Right lobe of liver (tissue), 6 donors: ENCODE data around the gene YEATS4. TPM values are rescaled to one million over a fixed set of nuclear protein-coding genes. Genes with fewer than 3 reads are reported as not detected.

Experiments used
- ATAC-seq, 4 donors: fragments of 200-7000 bp; cut with Tn5 transposase; one replicate each; pipeline ENCODE4 v1.9.1; 2020; ENCODE audit warnings: mild to moderate bottlenecking in 4 of 4, moderate library complexity in 4 of 4
- DNase-seq, 3 donors: peaks; one replicate each; pipeline ENCODE4 v3.0.0-alpha.2; 2020
- H3K27ac ChIP-seq, 3 donors: fragments of 200-600 bp; one replicate each; pipeline ENCODE4 v1.8.0; 2022
- H3K27me3 ChIP-seq, 2 donors: fragments of 200-600 bp; one replicate each; pipeline ENCODE4 v1.8.0; 2022
- H3K36me3 ChIP-seq, 4 donors: fragments of 200-600 bp; sonication (generic) in 1 of 4; one replicate each; pipeline versions ENCODE4 v1.5.1 to v1.8.0; 2017 to 2022; ENCODE audit warnings: control low read depth in 1 of 4
- H3K4me1 ChIP-seq, 4 donors: fragments of 200-600 bp; sonication (generic) in 1 of 4; one replicate each; pipeline versions ENCODE4 v1.5.1 to v1.8.0; 2017 to 2022; ENCODE audit warnings: control low read depth in 1 of 4
- H3K4me3 ChIP-seq, 3 donors: fragments of 200-600 bp; one replicate each; pipeline ENCODE4 v1.8.0; 2022
- H3K9me3 ChIP-seq, 4 donors: fragments of 200-600 bp; sonication (generic) in 1 of 4; one replicate each; pipeline versions ENCODE4 v1.5.1 to v1.8.0; 2017 to 2022; ENCODE audit warnings: control low read depth in 1 of 4
- CTCF ChIP-seq, 4 donors: fragments of 200-600 bp in 3 of 4; fragments of 450-650 bp in 1 of 4; IDR thresholded peaks; one replicate each; pipeline versions ENCODE4 v1.5.1 to v1.8.0; 2016 to 2022; ENCODE audit warnings: antibody characterized with exemption in 4 of 4, mild to moderate bottlenecking in 2 of 4
- POLR2A ChIP-seq: fragments of 450-650 bp; IDR thresholded peaks from one replicate; pipeline ENCODE4 v1.6.1; 2017; ENCODE audit warnings: antibody characterized with exemption, mild to moderate bottlenecking
- WGBS: methylation state at CpG from one replicate; pipeline ENCODE4 v1.1.6; 2018; ENCODE audit warnings: low coverage, low lambda C conversion rate; ENCODE audit not compliant: insufficient coverage; ENCODE audit errors: missing lambda C conversion rate; 5-methylcytosine and 5-hydroxymethylcytosine counted together
- intact Hi-C, 2 donors: fragments of 100-400 bp; cut with DNase I; formaldehyde crosslinking; loops; one replicate each; pipeline versions ENCODE4 v1.11.2 to v1.14.1; 2022
- total RNA-seq, 6 experiments: library from RNA; depleted of rRNA in 2 of 6; stranded (reverse); fragments of >200 nt in 2 of 6; fragmentation: NEBNext Ultra II Directional in 3 of 6; extraction: Animal tissue kit (Norgen Biotek cat#: 25700) in 3 of 6; gene quantifications; one replicate each; pipeline versions ENCODE4 v1.1.0 to v1.2.4, GENCODE V29; 2016 to 2023
- donor health status: DM: no; HTN: yes; CAD: no.
- donor health status: DM: no; HTN: no; CAD: no.
- donor health status: DM: no; HTN: no; CAD: no.
- donor health status: DM: no; HTN: yes; CAD: no.
- donor health status: DM: no; HTN: yes; CAD: no.

YEATS4 gene
- total RNA-seq, 6 experiments from 2014 or later: 2.9 to 17.3 (median 5.8) TPM

DNA sequence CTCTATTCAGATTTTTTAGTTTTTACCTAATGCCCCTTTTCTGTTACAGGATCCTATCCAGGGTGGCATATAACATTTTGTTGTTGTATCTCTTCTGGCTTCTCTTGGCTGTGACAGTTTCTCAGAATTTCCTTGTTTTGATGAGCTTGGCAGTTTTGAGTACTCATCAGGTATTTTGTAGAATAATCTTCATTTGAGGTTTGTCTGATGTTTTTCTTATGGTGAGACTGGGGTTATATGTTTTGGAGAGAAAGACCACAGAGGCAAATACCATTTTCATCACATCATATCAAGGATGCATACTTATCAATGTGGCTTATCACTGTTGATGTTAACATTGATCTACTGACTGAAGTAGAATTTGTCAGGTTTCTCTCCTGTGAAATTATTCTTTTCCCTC, 25.4 kb upstream of the YEATS4 start:
- Histone ChIP-seq H3K27me3 (no peaks in the 10 kb centered on the region), H3K9me3 (no peaks in the 10 kb centered on the region), H3K4me1 (peaks cover 0 to 34% (median 13%) of the 10 kb centered on the region in 4 donors), H3K4me3 (no peak overlapping the region), H3K36me3 (no peaks in the 10 kb centered on the region), H3K27ac (peak overlapping the region in 1 of 3 donors; percentile 81)
- intact Hi-C loops: no loop called here
- no peak for DNase-seq
- no peak for ATAC-seq
- TF ChIP-seq CTCF (IDR thresholded peaks at IDR 0.05): no peak
- TF ChIP-seq POLR2A: no peak

DNA sequence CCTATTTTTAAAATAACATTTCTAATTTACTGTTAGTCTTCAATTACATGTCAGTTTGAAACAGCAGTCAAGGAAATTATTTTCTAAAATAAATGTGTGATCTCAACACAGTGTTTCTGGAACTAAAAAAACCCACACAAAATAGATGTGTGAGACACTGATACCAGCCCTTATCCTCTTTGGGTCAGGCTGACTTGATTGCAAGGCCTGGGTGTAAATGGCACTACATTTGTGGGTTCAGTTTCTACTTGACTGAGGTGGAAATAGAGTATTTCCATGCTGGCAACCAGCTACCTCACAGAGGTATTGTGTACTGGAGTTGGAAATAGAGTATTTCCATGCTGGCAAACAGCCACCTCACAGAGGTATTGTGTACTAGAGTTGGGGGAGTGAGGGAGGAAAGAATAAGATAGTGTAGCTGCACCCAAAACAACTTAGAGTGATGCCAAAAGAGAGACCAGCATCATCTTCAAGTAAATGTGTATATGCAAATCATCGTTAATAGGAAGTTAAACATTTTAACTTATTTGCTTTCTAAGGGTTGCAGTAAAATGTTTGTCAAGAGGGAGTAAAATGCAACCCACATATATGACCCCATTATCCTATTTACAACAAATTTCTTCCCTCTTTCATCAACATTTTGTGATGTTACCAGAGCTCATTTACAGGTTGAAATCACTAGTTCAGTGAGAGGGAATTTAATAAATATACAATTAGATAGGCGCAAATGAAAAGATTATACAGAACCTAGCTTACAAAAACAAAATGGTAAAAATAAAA, 22.0 kb upstream of the YEATS4 start:
- DNase-seq (no peak), ATAC-seq (peak; percentile 13 to 45 (median 41))
- intact Hi-C loops: no loop called here
- 53% methylated on average over 2 of the region's 2 CpGs for WGBS
- Histone ChIP-seq H3K27ac (peak overlapping the region in 2 of 3 donors; percentile 18 to 51), H3K4me3 (no peak overlapping the region), H3K9me3 (no peaks in the 10 kb centered on the region), H3K27me3 (no peaks in the 10 kb centered on the region), H3K36me3 (no peaks in the 10 kb centered on the region), H3K4me1 (peaks cover 0 to 61% (median 20%) of the 10 kb centered on the region in 4 donors)
- no peak for TF ChIP-seq CTCF (IDR thresholded peaks at IDR 0.05)
- TF ChIP-seq POLR2A: no peak

DNA sequence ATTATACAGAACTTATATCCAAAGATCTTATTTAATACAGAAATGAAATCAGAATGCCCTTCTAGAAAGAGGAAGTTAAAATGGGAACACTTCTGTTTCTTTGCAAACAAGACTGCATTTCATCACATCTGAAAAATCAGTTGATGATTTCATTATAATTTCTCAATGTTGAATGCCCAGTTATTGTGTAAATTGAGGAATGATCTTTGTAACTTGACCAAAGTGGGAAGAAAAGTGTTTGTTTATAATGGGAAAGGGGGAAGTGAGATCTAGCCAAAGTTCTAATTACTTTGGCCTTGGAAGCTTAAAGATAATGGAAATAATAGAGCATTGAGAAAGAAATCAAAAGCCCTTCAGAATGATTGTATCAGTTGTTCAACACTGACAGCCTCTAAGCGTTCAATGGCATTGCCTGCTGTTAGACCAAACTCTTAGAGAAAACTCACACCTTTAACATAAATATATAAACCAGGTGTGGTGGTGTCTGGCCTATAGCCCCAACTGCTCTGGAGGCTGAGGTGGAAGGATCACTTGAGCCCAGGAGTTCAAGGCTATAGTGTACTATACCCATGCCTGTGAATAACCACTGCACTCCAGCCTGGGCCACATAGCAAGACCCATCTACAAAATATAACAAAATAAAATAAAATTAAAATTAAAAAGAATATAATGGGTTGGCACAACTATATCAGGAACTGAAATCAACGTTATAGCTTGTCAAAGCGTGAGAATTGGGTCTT, 21.3 kb upstream of the YEATS4 start:
- Histone ChIP-seq H3K4me3 (no peak overlapping the region), H3K27ac (peak overlapping the region in 2 of 3 donors; percentile 18 to 51), H3K27me3 (no peaks in the 10 kb centered on the region), H3K36me3 (no peaks in the 10 kb centered on the region), H3K4me1 (peaks cover 0 to 60% (median 20%) of the 10 kb centered on the region in 4 donors), H3K9me3 (no peaks in the 10 kb centered on the region)
- DNase-seq (no peak), ATAC-seq (peak in 3 of 4 donors; percentile 52 to 57 (median 57))
- WGBS: 58% methylated on average over 3 of the region's 3 CpGs
- TF ChIP-seq CTCF (IDR thresholded peaks at IDR 0.05) (no peak), POLR2A (no peak)
- intact Hi-C loops: no loop called here

DNA sequence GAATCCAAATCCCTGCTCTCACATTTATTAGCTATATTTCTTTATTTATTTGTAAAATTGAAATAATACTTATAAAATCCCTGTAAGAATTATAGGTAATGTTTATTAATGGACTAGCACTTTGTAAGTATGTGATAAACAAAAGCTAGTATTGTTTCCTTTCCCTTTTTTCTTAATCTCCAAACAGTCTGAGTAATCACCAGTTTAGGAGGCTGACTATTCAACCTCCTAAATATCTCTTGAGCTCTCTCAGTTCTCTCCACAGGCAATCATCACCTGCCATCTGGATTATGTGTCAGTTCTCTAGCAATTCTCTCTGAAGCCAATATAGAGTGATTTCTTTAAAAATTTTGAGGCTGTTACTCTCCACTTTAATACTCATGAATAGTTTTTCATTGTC, 20.6 kb upstream of the YEATS4 start:
- H3K9me3 ChIP-seq: no peaks in the 10 kb centered on the region
- H3K4me1 ChIP-seq: peaks cover 0 to 60% (median 20%) of the 10 kb centered on the region in 4 donors
- DNase-seq (no peak), ATAC-seq (peak in 1 of 4 donors; percentile 3)
- H3K4me3 ChIP-seq: no peak overlapping the region
- peak overlapping the region in 2 of 3 donors; percentile 2 to 51 for H3K27ac ChIP-seq
- no peaks in the 10 kb centered on the region for H3K27me3 ChIP-seq
- no peak for TF ChIP-seq CTCF (IDR thresholded peaks at IDR 0.05)
- TF ChIP-seq POLR2A: no peak
- intact Hi-C loops: no loop called here
- no peaks in the 10 kb centered on the region for H3K36me3 ChIP-seq
